Left kidney (tissue), 2 donors: ENCODE data around the gene SLC7A7. TPM values are rescaled to one million over a fixed set of nuclear protein-coding genes. Genes with fewer than 3 reads are reported as not detected.
"Not testable (repeated sequence)": the region's sequence is repeated elsewhere in the genome, so short reads cannot be mapped to it uniquely, and the experiment has no call there.

Experiments used
- DNase-seq: peaks from one replicate; pipeline ENCODE4 v3.0.0-alpha.2; 2013
- polyA plus RNA-seq: library from polyadenylated mRNA; unstranded; fragments of 120-200 nt; gene quantifications from one replicate; pipeline ENCODE4 v1.2.1, GENCODE V29; 2013; ENCODE audit not compliant: insufficient read length

The SLC7A7 gene
- polyA plus RNA-seq, 1 donor, result 112 TPM

DNA sequence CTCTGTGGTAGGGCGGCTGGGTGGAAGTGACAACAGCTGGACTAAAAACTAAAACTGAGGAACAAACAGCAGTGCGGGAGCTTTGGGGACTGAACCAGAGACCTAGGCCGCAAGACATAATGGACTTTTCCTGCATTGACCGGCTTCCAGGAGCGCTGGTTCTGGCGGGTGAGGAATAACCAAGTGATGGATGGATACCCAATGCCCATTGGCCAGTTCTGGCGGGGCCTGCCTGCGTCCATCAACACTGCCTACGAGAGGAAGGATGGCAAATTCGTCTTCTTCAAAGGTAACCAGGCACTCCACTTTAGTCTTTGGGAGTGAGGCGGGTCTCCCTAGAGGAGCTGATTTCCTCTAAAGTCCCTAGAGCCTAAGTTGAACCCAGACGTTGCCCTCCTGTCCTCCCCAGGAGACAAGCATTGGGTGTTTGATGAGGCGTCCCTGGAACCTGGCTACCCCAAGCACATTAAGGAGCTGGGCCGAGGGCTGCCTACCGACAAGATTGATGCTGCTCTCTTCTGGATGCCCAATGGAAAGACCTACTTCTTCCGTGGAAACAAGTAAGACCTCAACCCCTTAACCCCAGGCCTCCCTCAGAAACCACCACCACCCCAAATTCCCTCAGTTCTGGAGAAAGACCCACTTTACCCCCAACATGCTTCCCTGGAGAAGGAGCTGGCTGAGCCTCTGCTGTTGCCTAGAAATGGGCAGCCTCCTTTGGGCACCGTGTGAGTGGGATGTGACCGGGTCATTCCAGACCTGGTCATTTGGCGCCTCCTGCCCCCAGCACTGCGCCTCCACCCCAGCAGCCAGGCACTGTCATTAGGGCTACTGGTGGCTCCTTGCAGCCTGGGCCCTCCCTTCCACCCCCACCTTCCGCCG, 29.2 kb upstream of the SLC7A7 start:
- DNase-seq, result no peak

DNA sequence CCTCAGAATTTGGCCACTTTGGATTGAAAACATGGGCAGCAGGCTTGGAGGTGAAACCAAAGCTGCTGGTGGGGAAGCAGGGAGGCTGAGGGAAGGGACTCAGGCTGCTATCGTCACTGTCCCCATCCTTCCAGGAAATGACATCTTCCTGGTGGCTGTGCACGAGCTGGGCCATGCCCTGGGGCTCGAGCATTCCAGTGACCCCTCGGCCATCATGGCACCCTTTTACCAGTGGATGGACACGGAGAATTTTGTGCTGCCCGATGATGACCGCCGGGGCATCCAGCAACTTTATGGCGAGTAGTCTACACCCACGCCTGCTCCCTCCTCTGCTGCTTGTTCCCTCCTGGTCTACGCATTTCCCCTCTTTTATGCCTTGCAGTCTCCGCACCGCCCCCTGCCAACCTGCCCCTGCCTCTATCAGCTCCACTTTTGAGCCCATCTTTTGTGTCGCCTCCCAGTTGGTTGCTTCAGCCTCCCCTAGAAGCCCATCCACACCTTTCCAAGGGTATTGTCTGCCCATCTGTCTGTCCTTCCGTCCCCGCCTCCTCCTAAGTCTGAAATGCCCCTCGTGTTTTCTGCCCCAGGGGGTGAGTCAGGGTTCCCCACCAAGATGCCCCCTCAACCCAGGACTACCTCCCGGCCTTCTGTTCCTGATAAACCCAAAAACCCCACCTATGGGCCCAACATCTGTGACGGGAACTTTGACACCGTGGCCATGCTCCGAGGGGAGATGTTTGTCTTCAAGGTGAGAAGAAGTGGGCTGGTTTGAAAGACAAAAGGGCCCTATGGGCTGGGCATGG, 28.1 kb upstream of the SLC7A7 start:
- no peak for DNase-seq

DNA sequence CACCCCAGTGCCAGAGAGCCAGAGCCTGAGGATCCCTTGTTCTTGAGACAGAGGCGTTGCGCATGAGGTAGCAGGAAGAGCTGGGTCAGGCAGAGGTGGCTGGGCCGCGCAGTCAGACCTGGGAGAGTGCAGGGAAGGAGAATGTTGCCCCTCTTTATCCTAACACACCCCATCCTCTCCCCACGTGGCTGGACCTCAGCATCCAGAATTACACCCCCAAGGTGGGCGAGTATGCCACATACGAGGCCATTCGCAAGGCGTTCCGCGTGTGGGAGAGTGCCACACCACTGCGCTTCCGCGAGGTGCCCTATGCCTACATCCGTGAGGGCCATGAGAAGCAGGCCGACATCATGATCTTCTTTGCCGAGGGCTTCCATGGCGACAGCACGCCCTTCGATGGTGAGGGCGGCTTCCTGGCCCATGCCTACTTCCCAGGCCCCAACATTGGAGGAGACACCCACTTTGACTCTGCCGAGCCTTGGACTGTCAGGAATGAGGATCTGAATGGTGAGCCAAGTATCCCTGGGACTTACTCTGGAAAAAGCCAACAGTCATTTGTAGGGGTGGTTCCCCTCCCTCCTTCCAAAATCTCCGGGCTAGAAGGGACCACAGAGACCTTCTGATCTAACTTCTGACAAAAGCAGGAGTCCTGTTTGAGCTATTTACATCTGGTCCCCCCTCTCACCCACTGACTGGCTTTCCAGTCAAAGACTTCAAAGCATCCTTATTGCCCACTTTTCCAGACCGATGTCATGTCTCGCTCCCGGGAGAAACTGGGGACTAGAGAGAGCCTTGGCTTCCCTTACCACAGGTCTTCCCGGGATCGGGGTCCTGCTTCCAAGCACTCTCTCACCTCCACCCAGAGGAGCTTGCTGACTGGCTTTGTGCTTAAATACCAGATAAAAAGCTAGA, 27.2 kb upstream of the SLC7A7 start:
- no peak for DNase-seq

DNA sequence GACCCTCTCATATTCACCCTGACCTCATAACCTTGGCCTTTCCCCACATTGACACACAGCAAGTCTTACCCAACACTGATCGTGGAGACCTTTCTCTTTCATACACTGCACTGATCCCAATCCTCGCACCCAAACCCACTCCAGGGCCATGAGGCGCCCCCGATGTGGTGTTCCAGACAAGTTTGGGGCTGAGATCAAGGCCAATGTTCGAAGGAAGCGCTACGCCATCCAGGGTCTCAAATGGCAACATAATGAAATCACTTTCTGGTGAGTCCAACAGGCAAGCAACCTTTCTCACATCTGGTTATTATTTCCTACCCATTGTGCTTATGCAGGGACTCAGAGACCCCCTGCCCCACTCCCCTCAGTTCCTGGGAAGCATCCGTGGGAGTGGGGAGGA, 26.5 kb upstream of the SLC7A7 start:
- DNase-seq, result no peak

DNA sequence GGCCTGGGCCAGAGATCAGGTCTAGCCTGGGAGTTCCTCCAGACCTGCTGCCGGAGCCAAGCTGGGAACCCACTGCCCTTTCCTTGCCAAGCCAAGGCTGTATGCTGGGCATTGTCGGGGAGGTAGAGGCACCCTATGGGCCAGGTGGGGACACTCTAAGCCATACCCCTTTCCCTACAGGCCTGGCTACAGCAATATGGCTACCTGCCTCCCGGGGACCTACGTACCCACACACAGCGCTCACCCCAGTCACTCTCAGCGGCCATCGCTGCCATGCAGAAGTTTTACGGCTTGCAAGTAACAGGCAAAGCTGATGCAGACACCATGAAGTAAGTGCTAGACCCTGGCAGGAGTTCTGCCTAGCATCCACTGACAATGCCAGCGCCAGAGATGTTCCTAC, 26.1 kb upstream of the SLC7A7 start:
- DNase-seq, result no peak

DNA sequence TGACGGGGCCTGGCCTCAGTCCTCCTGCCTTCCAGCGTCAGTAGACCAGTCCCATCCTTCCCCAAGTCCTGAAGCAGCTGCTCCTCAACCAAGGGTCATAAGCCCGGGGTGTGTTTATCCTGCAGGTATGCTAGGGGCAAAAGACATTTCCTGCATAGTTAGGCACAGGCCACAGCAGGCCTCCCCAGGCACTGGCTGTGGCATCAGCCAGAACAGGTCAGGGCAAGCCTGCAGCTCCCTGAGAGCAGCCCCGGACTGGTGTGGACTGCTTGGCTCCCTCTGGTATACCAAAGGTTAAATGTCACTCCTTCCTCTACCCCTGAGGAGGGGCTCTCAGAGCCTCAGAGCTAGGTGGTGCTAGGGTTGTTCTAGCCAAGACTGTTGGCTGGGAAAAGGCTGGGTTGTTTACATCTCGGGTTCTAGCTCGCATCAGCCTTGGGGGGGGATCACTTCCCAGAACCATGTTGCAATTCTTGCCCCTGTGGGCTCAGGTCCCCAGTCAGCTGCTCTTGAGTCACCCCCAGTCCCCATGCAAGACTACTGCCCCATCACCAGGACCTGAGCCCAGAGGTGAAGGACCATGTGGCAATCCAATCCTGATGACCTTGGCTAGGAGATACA, 24.0 kb upstream of the SLC7A7 start:
- DNase-seq, result no peak

DNA sequence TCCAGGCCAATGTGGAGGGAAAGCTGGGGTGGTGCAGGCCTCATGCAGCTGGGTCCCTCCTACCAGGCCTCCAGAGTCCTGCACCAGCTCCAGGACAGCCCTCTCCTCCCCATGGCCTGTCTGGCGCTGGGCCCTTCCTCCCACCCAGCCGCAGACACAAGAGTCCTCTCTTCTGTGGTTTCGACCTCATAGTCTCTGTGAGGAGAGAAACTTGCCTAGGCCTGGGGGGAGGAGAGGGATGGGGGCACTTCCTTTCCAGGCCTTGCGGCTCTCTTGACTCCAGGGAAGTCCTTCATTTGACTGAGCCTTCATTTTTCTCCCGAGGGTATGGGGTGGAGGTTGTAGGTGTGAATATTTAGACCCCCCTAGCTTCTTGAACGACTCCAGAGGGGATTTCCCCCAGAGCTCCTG, 23.4 kb upstream of the SLC7A7 start:
- DNase-seq, result no peak

DNA sequence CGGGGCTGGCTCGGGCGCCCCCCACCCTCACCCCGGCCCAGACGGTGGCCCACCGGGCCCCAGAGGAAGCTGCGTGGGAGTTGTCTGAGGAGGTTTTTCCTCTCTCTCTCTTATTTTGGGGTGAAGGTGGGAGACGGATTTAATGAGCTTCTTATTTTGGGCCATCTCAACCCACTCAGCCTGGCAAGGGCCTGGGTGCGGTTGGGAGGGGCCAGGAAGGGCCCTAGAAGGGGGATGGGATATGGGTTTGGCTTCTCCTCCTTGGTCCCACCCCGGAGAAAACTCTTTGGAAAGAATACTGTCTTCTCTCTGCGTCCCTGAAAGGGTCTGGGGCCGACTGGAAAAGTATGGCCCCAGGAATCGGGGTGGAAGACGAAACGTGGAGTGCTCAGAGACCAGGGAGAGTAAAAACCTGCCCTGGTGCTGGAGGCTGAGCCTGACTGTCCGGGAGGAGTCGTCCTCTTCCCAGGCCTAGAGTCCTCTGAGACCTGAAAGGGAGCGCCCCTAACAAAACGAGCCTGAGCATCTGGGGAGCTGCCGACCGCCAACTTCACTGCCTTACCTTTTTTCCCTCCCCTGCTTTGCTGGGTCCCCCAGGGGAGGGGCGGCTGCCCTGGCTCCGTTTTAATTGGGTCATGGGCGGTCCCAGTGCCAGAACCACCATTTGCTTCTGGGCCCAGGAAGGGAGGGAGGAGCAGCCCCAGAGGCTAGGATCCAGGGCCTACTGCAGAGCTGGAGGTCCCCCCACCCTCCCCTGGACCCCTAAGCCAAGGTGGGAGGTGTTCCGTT, 22.7 kb upstream of the SLC7A7 start:
- DNase-seq, result peak; percentile 47

DNA sequence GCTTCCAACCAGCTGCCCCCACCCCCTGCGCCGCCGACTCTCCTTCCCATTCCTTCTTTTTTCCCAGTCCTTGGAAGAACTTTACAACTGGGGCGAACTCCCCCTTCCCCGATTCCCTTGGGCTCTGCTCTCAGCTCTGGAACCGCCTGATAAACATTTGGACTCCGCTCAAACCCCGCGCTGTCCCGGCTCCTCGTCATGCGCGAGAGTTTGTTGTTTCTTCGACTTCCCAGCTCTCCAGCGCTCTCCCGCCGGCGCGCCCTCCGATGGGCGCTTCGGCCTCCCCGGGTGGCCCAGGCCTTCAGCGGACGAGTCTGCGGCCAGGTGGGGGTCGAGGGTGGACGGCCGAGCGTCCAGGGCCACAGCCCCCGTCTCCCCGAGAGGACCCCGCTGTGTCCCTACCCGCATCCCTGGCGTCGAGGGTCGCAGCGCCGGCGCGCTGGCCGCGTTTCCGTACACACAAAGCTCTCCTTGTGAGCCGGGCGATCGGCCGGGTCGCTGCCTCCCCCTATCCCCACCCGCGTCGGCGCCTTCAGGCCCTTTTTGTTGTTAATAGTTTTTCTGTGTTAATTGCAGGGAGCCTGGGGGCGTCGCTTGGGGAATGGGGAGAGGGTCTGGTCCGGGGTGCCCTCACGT, 22.0 kb upstream of the SLC7A7 start:
- peak; percentile 66 for DNase-seq

DNA sequence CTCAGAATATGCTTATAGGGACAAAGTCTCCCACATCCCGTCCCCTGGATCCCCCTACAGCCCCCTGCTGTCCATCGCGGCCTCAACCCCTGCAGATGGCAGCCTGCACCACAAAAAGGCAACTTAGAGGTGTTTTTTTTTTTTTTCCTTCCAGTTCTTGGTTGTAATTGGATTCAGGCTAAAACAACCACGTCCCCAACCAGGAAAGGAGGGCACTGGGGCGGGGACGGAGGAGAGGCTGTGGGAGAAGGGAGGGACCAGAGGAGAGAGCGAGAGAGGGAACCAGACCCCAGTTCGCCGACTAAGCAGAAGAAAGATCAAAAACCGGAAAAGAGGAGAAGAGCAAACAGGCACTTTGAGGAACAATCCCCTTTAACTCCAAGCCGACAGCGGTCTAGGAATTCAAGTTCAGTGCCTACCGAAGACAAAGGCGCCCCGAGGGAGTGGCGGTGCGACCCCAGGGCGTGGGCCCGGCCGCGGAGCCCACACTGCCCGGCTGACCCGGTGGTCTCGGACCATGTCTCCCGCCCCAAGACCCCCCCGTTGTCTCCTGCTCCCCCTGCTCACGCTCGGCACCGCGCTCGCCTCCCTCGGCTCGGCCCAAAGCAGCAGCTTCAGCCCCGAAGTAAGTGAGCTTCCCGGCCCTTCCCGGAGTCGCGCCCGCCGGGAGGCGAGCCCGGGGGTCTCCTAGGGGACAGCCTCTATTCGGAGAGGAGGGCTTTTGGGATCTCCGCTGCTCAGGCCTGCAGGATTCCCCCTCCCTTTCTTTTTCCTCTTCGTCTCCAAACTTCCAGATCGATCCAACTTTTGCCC, 21.3 kb upstream of the SLC7A7 start, which contains the start of gene MMP14:
TSS of gene MMP14 (plus strand) at position 285 of the 813 bp plus-strand sequence. CDS start at position 518, 233 bp downstream.
- peak; percentile 79 for DNase-seq

DNA sequence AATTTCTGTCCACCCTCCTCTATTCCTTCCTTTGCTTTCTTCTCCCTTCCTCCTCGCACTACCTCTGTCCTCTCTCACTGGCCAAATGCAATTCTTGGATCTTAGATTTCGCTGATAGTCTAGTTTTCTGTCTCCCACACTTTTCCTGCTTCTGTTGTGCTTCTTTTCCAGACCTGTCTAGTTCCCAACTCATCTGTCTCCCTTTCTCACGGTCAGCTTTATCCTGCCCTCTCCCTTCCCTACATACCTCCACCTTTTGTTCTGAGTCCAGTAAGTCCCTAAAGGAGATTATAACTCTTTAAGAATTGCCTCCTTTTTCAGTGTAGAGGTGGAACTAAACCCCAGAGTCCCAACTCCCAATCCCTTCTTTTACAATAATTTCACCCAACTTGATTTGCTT, 20.3 kb upstream of the SLC7A7 start:
- no peak for DNase-seq

DNA sequence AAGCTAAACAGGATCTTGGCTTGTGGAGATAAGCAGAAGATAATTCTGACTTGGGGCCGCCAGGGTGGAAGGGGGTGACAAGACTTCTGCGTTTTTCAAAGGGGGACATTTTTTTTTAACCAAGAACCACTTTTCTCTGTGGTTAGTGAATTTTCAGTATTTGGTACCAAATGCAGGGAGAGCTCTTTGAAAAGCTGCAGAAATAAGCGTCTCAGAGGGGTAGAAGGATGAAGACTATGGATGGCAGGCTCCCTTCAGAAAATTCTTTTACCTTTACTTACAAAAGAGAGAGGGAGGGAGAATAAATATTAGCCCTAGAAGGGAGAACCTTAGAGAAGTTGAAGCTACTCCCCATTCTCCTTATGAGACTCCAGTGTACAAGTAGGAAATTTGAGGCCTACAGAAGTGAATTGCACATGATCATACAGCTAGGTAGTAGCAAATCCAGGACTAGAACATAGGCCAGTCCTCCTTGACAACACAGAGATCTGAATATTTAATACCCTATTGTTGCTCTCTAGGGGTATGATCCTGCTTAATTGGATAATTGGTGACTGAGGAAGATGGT, 15.3 kb upstream of the SLC7A7 start:
- no peak for DNase-seq

DNA sequence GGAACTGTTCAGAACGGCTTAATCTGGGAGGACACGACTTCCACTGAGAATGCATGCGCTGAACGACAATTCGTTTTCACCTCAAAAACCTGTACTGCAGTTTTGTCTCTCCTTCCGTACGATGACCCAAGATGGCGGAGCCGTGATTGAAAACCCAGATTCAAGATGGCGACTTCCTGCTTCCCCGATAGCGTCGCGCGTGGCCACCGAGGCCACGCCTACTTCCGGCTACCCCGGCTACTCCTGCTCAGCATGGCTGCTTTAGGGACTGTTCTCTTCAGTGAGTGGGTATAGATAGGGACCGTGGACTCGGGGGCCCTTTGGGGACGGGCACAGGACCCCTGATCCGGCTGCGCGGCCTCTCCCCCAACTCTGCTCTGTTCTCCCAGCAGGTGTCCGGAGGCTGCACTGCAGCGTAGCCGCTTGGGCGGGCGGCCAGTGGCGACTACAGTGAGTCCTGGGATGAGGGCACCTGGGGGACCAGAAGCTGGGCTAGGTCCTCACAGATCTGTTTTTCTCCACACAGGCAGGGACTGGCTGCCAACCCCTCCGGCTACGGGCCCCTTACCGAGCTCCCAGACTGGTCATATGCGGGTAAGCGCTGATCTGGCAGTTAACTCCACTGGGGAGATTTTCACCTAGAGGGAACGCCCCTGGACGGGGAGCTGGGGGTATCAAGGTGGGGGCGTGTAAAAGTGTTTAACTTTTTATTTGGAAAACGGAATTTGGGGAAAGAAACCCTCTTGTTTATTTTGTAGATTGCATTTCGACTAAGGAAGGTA, 14.6 kb upstream of the SLC7A7 start, which contains the start of gene MRPL52:
TSS of gene MRPL52 (plus strand) at position 227 of the 782 bp plus-strand sequence. CDS start at position 253, 26 bp downstream.
- DNase-seq, result peak; percentile 89

DNA sequence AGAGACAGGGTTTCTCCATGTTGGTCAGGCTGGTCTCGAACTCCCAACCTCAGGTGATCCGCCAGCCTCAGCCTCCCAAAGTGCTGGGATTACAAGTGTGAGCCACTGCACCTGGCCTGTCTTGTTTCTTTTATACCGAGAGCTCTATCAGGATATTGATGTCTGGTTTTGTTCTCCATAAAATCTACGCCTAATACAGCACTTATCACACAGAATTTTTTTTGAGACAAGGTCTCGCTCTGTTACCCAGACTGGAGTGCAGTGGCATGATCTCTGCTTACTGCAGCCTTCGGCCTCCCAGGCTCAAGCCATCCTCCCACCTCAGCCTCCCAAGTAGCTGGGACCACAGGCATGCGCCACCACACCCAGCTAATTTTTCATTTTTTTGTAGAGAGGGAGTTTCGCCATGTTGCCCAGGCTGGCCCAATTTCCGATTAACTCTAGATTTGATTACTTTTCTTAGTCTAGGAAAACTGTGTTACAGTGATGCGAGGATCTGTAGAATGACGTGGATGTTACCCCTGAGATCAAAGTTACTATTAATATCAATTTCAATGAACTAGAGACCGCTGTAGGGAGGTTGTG, 13.9 kb upstream of the SLC7A7 start:
- DNase-seq, result not testable (repeated sequence)

DNA sequence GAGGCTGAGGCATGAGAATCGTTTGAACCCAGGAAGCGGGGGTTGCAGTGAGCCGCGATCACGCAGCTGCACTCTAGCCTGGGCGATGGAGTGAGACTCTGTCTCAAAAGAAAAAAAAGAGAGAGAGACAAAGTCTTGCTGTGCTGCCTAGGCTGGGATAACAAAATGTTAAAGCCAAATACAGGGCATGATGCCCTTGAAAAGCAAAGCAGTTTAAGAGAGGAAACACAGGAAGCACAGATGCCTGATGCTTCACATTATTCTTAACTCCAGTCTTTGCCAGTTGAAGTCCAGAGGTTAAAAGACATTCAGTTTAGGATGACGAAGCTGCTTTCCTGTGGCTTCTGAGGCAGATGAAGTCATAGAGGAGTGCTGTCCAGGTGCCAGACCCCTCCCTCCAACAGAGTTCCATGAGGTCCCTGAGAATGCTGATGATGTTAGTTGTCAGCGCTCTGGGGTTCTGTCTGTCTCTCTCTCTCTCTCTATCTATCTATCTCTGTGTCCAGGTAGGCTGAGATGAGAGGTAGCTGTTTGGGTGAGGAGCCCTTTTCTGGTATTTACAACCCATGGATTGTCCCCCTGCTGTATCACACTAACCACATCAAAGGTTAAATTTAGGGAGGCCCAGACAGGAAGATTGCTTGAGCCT, 9.6 kb upstream of the SLC7A7 start:
- DNase-seq, result no peak

DNA sequence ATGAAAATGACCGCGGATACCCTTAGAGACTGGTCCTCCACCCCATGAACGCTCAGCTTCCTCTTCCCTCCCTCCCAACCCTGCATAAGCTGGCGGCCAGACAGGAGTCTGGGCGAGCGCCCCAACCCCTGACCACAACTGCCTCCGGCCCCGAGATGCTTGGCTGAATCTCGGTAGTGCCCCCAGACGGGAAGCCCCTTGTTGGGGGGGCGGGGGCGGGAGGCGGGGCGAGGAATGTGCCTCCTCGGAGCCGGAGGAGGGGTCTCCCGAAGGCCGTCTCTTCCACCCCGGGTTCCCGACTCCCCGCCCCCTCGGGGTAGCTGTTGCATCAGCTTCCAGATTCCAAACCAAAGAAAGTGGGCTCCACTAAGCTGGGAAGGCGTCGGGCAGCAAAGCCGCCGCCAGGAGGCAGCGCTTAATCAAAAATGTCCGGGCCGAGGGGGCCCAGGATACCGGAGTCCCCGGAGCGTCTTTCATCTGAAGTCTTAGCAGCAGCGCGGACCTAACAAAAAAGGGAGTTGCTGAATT, 7.4 kb upstream of the SLC7A7 start:
- DNase-seq, result peak; percentile 87
